NCI-H2029 treated with DMSO at 0.1 percent for 48 hours (cell line): ENCODE measurements around the gene DCT.
"Not testable (repeated sequence)": the region's sequence is repeated elsewhere in the genome, so short reads cannot be mapped to it uniquely, and the experiment has no call there.

Experiments used
- DNase-seq: peaks from one replicate; lab custom pipeline; 2025; lab: John Stamatoyannopoulos, UW

The DCT gene

DNA sequence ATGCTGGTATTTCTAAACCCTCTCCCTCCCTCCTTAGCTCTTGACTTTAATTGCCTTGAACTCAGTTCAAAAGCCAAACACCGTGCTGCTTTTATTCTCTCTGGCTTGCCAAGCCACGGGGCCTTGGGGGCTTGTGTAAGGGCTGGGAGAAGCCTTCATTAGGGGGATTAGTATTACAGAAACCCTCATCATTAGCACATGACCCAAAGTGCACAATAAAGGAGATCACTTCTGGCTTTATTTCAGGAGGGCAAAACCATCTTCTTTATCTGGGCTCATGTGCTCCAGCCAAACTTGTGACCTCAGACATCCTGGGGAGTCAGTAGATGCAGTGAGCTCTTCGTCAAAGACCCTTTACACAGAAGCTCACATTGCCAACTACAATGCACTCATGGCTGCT lies at the start of gene DCT:
TSS of gene DCT (minus strand) at position 67 of the 400 bp plus-strand sequence. CDS start 427 bp downstream, outside the sequence.
- no peak for DNase-seq

DNA sequence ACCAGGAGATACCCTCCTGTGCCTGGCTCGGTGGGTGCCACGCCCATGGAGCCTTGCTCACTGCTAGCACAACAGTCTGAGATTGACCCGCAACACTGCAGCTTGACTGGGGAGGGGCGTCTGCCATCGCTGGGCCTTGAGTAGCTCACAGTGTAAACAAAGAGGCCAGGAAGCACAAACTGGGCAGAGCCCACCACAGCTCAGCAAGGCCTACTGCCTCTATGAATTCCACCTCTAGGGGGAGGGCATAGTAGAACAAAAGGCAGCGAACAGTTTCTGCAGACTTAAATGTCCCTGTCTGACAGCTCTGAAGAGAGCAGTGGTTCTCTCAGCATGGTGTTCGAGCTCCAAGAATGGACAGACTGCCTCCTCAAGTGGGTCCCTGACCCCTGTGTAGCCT lies 47.5 kb upstream of the DCT start:
- DNase-seq = not testable (repeated sequence)

DNA sequence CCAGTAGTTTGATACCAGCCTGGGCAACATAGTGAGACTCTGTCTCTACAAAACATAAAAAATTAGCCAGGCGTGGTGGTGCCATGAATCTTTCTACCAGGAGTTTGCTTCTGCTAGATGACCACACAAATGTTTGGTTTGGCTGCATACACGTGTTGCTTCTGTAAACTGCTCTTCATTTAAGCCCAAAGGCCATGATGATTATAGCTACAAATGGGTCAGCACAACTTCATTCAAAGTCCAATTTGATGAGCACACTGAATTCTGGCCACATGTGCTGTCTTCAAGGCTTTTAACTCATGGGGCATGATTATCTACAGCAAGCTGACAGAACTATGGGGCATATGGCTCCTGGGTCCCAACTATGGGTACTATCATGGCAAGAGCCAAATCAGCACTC lies 46.3 kb upstream of the DCT start:
- DNase-seq = no peak

DNA sequence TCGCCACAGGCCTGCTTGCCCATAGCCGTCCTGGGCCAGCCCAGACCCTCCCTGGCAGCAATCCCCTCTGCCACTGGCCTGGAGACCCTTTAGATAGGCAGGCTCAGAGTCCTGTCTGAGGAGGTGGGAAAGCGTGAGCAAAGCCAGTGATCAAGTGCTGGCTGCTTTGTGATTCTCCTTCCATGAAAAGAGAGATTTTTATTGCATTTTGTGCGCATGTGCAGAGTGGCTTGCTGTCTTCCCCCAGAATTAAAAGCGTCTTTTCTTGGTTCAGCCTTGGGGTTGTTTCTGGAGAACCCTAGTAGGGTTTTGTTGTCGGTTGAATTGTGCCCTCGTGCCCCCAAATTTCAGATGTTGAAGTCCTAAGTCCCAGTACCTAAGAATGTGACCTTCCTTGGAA lies 44.9 kb upstream of the DCT start:
- no peak for DNase-seq

DNA sequence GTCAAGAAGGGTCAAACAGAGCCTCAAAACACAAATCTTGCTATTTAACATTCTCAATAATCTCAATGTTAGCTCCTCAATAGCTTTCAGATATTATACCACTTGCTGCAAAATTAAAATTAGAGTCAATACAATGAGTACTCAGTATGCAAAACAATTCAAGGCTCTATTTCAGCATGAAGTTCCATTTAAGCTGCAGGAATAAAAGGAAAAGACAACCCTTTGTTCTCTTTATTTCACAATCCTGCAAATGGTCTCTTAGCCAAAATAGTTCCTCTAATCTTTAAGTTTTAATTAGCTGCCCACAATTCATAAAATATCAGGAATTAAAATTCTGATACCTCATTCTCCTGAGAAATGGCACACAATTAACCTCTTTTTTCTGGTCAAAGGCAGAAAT lies 40.5 kb upstream of the DCT start:
- no peak for DNase-seq

DNA sequence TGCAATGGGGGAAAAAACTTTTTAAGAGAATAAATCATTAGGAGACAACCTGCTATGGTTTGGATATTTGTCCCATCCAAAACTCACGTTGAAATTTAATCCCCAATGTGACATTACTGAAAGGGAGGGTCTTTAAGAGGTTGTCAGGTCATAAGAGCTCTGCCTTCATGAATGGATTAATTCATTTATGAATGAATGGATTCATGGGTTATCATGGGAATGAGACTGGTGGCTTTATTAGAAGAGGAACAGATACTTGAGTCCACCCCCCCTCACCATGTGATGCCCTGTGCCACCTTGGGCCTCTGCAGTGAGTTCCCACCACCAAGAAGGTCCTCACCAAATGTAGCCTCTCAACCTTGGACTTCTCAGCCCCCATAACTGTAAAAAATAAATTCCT lies 37.0 kb upstream of the DCT start:
- DNase-seq = no peak

DNA sequence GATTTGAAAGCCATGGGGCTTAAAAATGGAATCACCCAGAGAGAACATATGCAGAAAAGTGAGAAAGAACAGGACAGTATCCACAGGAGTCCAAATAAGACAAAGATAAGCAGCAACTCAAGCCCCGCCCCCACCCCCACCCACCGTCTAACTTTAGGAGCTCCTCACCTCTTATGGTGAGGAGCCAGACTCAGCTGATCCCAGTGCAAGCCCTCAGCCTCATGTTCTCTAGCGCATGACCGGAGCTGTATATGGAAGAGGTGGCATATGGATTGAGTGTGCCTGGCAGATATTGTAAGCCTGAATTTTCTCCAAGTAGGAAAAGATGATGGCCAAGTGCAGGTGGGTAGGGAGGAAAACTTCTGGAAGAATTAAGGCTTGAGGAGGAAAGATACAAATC lies 36.4 kb upstream of the DCT start:
- DNase-seq = no peak

DNA sequence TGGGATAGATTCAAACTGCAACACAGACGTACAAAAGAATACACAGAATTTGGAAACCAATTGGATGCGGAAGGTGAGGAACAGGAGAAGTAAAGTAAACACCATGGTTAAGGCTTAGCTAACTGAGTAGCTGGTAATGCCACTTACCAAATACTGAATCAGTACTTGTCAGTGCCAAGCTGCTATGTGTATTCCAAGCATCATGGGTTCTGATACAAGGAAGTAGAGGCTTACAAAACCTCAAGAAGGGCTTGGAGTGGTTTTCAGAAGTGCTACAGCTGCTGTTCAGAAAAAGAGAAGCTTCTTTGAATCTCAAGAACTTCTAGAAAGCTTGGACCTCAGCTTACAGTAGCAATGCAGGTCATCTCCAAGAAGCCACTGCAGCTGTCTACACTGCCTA lies 35.9 kb upstream of the DCT start:
- no peak for DNase-seq

DNA sequence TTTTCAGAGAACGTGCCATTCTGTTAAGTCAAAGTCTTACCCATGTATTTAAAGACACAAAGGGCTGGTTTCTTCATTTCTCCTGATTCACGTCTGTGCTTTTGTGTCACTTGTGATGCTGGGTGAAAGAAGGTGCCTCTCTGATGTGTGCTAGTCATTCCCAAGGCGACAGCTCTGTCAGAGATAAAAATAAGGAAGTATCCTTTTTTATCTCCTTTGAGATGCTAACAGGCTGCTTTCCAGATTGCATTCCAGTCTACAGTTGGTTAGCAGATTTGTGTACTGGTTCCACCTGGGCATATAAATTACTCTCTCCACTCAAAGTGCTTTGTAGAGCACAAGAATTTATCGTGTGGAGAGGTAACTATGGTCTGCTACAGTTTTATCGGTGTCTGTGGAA lies 33.5 kb upstream of the DCT start:
- no peak for DNase-seq

DNA sequence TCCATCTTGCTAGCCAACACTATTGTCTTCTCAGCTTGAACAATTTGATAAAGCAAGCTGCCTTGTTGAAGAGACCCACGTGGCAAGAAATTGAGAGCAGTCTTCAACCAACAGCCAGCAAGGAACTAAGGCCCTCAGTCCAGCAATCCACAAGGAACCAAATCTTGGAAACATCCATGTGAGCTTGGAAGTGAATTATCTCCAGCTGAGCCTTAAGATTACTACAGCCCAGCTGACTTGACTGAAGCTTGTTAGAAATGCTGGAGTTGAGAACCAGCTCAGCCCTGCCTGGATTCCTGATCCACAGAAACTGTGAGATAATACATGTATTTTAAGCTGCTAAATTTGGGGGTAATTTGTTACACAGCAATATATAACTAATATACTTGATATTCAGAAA lies 26.2 kb upstream of the DCT start:
- DNase-seq = no peak

DNA sequence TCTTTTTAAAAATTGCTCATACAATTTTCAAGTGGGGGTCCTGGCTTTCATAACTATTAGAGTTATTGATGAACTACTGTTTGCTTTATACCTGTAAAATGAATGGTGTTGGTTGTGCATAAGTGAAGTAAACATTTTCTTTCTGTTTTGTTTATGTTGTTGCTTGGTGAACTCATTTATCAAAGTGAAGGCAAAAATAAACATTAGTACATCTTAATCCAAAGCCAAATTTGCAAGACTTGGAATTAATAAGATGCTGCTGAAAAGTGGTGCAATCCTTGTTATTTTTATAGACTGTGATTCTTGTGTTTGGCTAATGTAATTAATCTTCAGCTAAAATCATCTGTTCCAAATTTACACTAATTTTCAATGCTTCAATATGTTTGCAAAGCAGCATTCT lies 24.4 kb upstream of the DCT start:
- DNase-seq = no peak

DNA sequence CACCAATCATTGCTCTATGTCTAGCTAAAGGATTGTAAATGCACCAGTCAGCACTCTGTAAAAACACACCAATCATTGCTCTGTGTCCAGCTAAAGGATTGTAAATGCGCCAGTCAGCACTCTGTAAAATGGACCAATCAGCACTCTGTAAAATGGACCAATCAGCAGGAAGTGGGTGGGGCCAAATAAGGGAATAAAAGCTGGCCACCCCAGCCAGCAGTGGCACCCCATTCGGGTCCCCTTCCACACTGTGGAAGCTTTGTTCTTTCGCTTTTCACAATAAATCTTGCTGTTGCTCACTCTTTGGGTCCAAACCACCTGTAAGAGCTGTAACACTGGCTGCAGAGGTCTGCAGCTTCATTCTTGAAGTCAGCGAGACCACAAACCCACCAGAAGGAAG lies 19.3 kb upstream of the DCT start:
- not testable (repeated sequence) for DNase-seq

DNA sequence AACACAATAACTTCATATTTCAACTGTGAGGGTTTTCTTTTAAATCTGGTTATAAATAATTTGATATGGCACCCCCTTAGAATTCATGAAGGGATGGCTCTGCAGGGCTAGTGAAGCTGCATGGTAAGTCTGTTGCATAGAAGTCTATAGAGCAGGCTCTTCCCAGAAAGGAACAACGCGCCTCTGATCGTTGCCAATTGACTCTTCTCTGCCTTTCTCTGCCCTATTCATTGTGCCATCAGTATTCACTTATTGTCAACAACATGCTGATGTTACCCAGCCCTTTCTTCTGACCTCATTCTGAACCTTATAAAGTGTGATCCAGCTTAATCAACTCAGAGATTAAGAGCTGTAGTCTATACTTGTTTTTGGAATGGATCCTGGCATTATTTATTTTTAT lies 16.3 kb upstream of the DCT start:
- no peak for DNase-seq

DNA sequence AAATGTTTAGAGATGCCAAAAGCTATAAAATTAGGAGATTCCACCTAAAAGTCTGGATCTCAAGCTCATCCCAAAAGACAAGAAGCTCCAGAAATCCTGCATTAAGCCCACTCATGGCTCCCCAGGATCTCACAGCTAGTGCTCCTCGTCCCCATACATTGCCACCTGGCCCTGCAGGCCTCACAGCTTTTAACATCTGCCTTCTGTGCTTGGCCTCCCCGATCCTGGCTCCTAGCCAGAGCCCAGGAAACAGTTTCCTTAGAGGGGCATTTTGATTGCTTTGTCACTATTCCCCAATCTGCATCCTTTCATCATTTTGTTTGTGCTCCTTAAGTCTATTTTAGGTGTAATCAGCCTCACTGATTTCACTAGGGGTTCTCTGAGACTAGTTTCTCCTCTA lies 14.5 kb upstream of the DCT start:
- no peak for DNase-seq

DNA sequence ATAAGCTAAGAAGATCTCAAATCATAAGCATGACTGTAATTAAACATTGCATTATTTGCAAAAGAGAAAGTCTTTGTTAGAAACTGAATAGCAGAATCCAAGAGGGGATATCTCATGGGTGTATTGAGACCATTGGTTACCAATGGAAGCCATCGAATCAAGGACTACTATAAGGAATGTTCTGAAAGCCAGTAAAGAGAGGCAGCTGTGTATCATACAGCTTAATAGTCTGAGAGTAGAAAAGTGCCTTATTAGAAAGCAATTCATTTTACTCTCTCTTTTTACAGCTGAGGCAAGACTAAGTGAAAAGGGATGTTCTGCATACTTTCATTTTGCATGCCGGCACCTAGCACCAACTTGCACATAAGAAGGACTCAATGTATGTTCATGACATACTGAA lies 7.6 kb upstream of the DCT start:
- no peak for DNase-seq

DNA sequence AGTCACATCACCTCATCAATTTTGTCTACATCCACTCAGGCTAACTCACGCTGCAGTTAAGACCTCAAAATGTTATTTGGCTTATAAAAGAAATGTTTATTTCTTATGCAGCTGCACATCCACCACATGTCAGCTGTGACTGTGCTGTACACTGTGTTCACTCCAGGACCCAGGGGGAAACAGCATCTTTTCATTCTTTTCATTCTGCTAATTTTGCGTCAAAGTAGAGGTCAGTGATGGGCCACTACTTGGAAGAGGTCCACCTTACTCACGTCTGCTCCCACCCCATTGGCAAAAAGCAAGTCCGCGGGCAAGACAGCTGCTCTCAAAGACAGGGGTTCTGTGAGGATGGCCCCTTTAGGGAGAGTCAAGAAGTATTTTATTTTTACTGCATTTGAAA lies 4.5 kb upstream of the DCT start:
- no peak for DNase-seq

DNA sequence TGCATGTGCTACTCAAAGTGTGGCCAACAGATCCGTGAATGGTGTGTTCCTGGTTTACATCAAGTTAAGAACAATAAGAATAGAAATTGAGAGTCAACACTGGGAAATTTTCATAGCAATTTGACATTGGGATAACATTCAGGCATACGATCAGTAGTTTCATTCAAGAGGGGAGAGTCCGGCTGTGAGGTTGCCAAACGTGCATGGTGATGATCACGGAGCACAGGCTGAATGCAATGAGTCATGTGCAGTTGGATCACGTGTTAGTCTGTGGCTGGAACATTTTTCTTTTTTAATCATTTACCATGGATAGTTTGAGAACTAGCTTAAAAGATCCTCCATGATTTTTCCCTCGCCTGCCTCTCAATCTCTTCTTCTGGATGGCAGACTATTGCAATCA lies 2.5 kb upstream of the DCT start:
- DNase-seq = no peak

DNA sequence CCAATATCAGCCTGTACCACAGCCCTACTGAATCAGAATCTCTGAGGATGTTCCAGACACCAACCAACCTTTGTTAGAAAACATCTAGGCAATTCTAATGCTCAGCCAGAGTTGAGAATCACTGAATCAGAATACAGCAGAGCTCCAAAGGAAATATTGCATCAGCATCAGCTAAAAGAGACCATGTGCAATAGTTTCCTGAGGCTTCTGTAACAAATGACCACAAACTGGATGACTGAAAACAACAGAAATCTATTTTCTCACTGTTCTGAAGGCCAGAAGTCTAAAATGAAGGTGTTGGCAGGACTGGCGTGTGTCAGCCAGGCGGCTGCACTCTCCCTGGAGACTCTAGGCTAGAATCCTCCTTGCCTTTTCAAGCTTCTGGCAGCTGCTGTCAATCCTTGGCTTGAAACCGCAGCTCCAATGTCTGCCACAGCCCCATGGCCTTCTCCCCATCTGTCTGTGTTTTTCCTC lies 1.2 kb upstream of the DCT start:
- DNase-seq = no peak

DNA sequence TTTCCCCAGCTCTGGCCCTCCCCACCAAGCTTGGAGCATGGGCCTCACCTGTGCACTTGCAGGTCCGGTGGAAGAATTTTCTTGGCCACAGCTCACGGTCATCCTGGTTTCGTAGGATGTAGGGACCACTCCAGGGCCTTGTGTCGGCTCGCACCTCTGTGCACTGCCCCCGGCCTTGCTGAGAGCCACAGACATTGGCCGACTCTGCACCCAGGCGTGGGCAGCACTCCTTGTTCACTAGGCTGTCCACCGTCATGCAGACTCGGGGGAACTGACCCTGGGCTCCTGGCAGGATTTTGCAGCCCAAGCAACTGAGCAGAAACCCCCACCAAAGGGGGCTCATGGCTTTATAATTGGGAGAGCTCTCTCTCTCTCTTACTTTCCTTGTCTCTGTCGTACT lies 569 bp downstream of the DCT start:
- DNase-seq = no peak

DNA sequence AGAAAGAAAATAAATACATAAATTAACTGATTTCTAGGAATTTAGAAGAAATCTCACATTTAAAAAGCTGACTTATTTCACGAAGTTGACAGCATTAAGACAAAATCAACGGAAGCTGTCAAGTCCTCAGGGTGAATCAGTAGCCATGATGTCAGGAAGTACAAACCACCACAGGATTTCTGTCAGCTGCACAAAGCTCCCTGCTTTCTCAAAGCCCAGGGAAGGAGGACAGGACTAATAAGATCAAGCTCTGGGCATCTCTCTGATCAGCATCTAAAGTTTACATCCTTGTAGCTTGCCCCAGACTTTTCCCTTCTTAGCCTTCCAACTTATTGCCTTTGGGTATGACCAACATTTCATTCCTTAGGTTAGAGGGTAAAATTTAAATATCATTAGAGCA lies 9.4 kb downstream of the DCT start:
- DNase-seq = no peak

DNA sequence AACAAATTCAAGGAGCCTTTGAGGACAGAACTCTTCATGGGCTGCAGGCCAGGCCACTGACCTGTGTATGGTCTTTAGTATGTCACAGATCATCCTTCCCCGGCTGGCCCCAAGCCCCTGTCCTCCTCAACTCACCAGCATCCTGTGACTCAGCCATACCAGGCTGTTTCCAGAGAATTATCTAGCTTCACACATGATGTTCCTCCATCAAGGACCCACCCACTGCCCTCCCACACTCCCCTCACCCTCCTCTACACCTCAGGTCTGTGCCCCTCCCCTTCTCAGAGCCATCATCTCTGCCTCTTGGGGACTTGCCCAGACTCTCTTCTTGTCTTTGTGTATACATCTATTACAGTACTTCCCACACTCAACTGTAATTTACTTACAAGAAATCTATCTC lies 14.7 kb downstream of the DCT start:
- DNase-seq = no peak

DNA sequence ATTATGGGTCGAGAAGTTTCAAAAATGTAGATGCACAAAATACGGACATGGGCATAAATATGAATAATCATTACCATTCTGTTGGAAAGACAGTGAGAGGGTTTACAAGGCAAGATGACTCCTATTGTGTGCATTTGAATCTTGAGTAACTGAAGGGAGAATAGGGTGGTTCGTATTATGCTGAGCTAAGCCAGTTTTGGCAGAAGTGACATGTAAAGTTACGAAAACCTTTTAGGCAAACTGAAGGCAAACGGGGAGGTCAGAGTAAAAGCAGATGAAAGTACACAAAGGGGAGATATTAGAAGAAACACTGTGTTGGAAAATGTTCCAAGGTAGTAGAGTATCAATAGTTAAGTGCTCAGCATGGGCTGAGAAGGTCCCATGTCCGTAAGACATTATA lies 16.8 kb downstream of the DCT start:
- no peak for DNase-seq

DNA sequence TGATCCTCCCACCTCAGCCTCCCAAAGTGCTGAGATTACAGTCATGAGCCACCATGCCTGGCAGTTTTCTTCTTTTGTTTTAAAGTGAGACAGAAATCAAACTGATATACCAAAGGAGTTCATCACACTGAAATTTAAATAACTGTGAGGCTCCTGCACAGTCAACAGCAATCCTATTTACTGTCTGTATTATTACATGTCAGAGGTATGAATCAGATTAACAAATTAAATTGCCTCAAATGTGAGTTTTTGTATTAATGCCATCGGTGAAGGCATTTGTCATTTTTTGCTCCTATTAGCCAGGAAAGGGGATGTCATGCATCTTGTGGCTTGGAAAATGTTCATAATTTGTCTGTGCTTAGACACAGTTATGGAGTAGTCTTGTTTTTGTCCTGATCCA lies 20.4 kb downstream of the DCT start:
- no peak for DNase-seq

DNA sequence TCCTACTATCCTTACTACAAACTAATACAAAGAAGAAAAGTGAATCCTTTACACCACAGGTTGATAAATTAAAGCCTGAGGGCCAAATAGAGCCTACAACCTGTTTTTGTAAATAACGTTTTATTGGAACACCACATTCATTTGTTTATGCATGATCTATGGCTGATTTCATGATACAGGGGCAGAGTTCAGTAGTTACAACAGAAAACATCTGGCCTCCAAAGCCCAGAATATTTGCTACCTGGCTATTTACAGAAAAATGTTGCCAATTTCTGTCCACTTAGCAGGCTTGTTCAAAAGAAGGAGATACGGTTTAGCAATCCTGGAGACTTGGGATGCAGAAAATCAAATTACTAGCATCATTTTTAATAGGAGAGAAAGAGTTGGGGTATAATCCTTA lies 24.1 kb downstream of the DCT start:
- no peak for DNase-seq

DNA sequence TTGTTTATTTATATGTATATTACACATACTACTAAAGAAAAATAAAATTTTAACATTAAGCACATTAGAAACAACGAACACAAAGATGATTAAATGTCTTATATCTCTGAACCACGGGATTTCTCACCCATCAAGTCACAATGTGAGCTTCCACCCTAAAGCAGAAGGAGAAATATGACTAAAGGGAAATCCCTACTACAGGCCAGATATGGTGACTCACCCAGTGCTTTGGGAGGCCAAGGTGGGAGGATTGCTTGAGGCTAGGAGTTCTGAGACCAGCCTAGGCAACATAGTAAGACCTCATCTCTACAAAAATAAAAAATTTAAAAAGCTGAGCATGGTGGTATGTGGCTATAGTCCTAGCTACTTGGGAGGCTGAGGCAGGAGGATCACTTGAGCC lies 24.6 kb downstream of the DCT start:
- DNase-seq = no peak
